ENCODE data around the gene TSR2.

GRCh38 chrX:54492340-54492739 lies 52.1 kb downstream of the TSR2 start:
- no peak for TF ChIP-seq CTCF (IDR thresholded peaks at IDR 0.05 in 4 of 5, conservative IDR thresholded peaks at IDR 0.05 in 1 of 5)
- TF ChIP-seq POLR2A (IDR thresholded peaks at IDR 0.05): no peak
